ENCODE results near the gene COPS7B.
"Not testable (repeated sequence)": the region's sequence is repeated elsewhere in the genome, so short reads cannot be mapped to it uniquely, and the experiment has no call there.

COPS7B gene

GRCh38 chr2:231786177-231786916 is at the start of gene COPS7B:
Gene COPS7B, plus strand, starts transcription at chr2:231786445. Its CDS starts 2,126 bp downstream, at chr2:231788571.
- DNase-seq (ENCODE audit: low read depth, low spot score): peak; percentile 79

DNA sequence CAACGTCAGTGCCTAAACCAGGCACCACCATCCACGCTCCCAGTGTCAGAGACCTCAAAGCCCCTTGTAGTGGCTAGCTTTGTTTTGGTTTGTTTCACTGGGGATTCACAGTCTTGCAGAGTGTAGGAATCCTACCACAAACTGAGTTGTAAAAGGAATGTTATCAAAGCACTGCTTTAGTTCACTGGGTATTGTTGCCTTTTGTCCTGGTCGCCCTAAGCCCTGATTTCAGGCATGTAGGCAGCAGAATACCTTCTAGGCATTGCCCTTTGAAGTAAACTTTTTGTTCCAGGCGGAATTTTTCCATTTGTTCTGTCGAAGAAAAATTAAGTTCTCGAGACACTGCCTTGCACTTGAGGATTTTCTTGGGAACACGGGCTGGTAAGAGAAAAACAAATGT is 48.5 kb upstream of the COPS7B start:
- no peak for DNase-seq (ENCODE audit: low read depth, low spot score)

DNA sequence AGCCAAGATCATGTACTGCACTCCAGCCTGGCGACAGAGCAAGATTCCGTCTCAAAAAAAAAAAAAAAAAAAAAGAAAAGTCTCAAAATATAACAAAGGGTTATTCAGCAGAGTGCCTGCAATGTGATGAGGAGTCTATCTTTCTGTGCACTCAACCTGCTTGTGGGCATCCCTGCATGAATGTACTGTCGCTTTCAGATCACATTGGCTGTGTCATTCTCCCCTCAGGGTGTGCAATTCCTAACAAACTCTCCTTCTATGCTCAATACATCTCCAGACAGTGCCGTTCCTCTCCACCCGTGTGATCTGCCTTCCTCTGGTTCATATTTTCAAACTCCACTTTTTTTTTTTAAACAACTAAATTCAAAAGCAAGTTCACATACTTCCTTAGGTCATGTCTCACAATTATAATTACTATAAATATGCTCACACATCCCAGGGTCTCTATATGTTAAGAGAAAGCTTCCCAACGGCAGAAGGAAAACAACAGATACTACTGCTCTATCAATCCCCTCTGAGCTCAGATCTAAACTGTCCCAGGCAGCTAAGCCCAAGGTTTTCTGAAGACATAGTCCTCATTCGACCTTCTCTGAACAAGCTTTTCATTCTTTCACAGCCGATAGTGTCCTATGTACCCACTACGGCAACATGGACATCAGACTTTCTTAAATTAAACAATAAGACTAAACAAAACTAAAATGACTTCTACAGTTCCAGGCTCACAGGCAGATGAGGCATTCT is 42.7 kb upstream of the COPS7B start:
- no peak for DNase-seq (ENCODE audit: low read depth, low spot score)

DNA sequence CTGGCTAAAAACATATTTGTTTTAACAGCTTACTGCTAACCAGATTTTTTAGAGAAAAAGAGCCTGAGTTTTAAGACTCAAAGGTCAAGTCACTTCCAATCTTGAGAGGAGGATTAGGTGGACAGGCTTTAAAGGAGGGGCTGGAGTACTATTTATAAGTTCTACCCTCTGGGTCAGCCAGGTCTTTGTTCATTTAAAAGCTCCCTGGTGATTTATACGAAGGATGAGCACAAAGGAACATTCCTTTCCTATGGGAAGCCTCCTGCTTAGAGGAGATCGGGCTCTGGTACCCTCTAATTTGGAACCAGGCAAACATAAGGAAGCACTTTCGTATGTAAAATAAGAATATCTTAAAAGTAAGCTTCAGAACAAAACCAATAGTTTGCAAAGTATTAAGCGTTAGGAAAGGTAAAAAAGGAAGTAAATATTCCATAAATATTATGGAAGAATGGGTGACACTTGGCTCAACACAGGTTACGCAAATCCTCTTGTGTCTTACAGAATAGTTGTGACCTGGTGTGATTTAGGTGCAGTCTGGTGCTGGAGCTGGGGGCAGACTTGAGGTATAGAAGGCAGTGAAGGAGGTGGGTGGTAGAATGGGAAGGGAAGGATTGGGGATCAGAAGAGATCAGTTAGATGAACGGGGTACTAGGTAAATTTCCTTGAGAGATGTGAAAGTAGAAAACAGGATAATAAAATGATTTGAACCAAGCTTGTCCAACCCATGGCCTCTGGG is 40.8 kb upstream of the COPS7B start:
- no peak for DNase-seq (ENCODE audit: low read depth, low spot score)

GRCh38 chr2:231748153-231748896 is 37.9 kb upstream of the COPS7B start:
- DNase-seq (ENCODE audit: low read depth, low spot score): not testable (repeated sequence)

DNA sequence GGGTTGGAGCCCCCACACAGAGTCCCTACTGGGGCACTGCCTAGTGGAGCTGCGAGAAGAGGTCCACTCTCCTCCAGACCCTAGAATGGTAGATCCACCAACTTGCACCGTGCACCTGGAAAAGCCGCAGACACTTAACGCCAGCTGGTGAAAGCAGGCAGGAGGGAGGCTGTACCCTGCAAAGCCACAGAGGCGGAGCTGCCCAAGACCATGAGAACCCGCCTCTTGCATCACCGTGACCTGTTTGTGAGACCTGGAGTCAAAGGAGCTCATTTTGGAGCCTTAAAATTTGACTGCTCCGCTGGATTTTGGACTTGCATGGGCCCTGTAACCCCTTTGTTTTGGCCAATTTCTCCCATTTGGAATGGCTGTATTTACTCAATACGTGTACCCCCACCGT is 37.2 kb upstream of the COPS7B start:
- not testable (repeated sequence) for DNase-seq (ENCODE audit: low read depth, low spot score)

DNA sequence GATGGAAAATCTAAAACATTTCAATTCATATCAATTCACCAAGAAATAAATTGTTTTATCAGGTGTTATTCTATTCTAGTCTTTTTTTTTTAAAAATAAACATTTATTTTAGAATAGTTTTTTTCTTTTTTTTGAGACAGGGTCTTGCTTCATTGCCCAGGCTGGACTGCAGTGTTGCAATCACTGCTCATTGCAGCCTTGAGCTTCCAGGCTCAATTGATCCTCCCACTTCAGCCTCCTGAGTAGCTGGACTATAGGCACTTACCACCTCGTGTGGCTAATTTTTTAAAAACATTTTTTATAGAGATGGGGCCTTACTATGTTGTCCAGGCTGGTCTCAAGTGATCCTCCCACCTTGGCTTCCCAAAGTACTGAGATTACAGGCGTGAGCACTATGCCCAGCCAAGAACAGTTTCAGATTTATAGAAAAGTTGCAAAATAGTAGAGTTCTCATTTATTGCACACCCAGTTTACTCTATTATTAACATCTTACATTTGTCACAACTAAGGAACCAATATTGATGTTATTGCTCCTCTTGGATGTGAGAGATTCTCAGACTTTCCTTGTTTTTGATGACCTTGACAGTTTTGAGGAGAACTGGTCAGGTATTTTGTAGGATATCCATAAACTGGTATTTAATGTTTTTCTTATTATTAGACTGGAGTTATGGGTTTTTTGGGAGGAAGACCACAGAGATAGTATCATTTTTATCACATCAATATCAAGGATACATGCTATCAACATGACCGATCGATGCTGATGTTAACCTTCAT is 35.0 kb upstream of the COPS7B start:
- DNase-seq (ENCODE audit: low read depth, low spot score): no peak

- no peak for DNase-seq (ENCODE audit: low read depth, low spot score)
Observed at GRCh38 chr2:231752061-231752460, 34.2 kb upstream of the COPS7B start.

DNA sequence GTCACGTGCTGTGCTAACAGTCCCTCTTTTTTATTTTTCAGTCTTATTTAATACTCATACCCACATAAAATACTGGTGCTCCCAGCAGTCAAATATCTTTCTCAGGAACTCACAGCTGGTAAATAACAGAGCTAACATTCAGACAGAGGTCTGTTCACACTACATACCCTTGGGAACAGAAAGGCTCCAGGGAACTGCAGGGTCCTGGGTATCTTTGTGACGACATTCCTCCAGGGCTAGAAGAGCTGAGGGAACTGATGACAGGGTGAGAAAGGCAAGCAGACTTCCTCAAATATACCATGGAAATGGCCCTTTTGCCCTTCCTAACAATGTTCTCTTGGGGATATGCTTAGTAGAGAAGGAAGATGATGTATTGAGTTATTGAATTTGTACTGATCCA is 24.5 kb upstream of the COPS7B start:
- DNase-seq (ENCODE audit: low read depth, low spot score): no peak

DNA sequence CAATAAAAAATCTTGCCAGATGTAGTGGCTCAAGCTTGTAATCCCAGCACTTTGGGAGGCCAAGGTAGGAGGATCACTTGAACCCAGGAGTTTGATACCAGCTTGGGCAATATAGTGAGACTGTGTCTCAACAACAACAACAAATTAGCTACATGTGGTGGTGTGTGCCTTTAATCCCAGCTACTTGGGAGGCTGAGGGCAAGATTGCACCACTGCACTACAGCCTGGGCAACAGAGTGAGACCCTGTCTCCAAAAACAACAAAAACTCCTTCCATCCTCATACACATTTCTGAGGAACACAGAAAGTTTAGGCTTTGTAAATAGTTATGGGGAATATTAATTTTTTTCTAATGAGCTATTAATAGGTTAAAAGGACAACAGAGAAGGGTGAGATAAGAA is 22.1 kb upstream of the COPS7B start:
- DNase-seq (ENCODE audit: low read depth, low spot score): no peak

GRCh38 chr2:231764760-231765159 is 21.5 kb upstream of the COPS7B start:
- DNase-seq (ENCODE audit: low read depth, low spot score): no peak

- no peak for DNase-seq (ENCODE audit: low read depth, low spot score)
Observed at GRCh38 chr2:231765496-231765929, 20.7 kb upstream of the COPS7B start.

GRCh38 chr2:231769170-231770136 is 16.8 kb upstream of the COPS7B start:
- DNase-seq (ENCODE audit: low read depth, low spot score): no peak

DNA sequence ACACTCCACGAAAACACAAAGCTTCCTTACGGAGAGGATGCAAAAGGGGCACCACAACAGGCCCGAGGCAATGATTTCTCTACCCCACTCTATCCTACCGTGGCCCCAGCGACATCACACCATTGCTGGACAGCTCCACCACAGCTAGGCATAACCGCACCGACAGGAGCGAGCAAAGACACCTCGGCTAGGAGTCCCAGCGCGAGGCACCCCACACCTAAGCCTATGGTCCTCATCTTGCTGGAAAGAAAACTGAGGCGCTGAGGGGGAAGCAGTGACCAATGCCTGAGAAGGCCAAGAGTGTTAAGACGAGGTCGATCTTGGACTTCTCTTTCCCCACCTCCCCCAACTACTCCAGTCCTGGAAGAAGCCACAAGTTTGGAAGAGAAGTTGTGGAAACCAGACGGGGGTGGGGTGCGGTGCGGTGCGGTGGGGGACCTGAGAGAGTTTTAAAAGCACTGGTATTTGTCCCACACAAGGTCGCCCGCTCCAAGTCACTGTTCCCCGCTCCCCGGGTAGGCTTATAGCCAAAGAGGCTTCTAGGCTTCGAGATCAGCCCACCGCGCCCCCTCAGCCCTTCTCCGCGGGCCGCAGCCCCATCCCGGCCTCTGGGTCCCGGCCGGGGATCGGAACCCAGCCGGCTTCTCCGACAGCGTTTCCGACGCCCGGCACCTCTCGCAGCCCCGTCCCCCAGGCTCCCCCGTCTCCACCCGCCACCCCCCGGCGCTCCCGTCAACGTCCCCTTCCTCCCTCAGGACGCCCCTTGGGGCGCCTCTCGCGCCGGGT is 5.9 kb upstream of the COPS7B start:
- DNase-seq (ENCODE audit: low read depth, low spot score): no peak

DNA sequence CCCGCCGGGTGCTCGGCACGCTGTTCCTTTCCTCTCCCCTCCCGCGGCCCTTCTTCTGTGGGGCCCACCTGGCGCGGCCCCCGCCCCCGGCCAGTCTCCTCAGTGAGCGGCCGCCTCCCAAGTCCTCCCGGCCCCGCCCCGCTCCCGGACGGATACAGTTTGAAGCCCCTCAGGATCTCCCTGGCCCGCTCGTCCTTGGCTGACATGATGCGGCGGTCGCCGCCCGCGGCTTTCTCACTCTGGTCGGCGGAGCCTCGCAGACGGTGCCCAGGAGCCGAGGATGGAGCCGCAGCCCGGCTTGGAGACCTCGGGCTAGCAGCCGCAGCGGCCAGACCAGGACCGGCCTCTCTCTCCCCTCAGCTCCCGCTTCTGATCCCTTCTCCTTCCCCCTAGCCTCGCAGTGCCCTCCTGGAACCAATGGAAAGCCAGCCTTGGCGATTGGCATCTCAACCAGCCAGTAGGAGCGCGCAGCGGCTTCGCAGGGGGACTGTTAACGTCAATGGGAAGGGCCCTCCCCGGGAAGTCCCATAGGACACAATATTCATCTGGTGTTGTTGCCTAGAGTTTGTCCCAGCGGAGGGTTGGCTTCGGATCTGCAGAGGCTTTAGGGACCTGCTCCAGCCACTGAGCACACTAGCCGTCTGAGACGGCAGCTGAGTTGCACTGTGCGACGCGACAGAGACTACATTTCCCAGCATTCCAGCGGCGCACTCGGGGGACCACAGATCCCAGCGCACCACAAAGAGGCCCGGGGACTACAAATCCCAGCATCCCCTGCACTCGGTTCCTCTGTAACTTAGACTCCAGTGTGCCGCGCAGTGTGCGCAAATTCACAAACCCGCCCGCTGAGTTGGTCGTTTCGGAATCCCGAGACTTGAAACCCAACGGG is 5.1 kb upstream of the COPS7B start, which contains the start of gene PDE6D:
Gene PDE6D, minus strand, starts transcription at position 374 of the 889 bp plus-strand sequence. Its CDS starts 168 bp downstream, at position 206.
- DNase-seq (ENCODE audit: low read depth, low spot score): peak; percentile 92

GRCh38 chr2:231781798-231782726 is 4.2 kb upstream of the COPS7B start:
- no peak for DNase-seq (ENCODE audit: low read depth, low spot score)

- no peak for DNase-seq (ENCODE audit: low read depth, low spot score)
Observed at GRCh38 chr2:231785413-231785812, 832 bp upstream of the COPS7B start.

All from iPS DF 19.7 (cell line).